ENCODE results near the gene GAK. TPM values are rescaled to one million over a fixed set of nuclear protein-coding genes. Genes with fewer than 3 reads are reported as not detected.

GAK gene
- total and polyA plus RNA-seq, 4 donors = 27.4 to 69.7 (median 47.0) TPM

- no peak for DNase-seq (ENCODE audit: low spot score)
- 94% methylated on average over 26 of the region's 26 CpGs for WGBS
- Histone ChIP-seq H3K27ac (ENCODE audit: low read depth in 1 of 2, low read length in 2 of 2) (no peak overlapping the region), H3K4me1 (ENCODE audit: control insufficient read depth in 4 of 4, insufficient read depth in 4 of 4, low read length in 3 of 4) (no peaks in the 10 kb centered on the region), H3K4me3 (ENCODE audit: low read depth in 1 of 3, low read length in 3 of 3) (no peak overlapping the region), H3K9ac (ENCODE audit: low read depth in 1 of 2, low read length in 2 of 2) (no peak overlapping the region), H3K9me3 (ENCODE audit: control insufficient read depth in 4 of 4, low read length in 3 of 4) (no peaks in the 10 kb centered on the region), H3K36me3 (ENCODE audit: control insufficient read depth in 4 of 4, insufficient read depth in 3 of 4, low read depth in 1 of 4, low read length in 3 of 4) (peaks cover 12 to 87% (median 36%) of the 10 kb centered on the region in 4 donors), H3K27me3 (ENCODE audit: control insufficient read depth in 4 of 4, insufficient read depth in 4 of 4, low read length in 3 of 4) (no peaks in the 10 kb centered on the region)
- TF ChIP-seq ZBTB33 (IDR thresholded peaks at IDR 0.05) (no peak), HNF4G (IDR thresholded peaks at IDR 0.05) (no peak), FOXA2 (IDR thresholded peaks at IDR 0.05) (no peak), RXRA (IDR thresholded peaks at IDR 0.05) (no peak), TAF1 (conservative IDR thresholded peaks at IDR 0.05) (no peak), REST (IDR thresholded peaks at IDR 0.05) (no peak), NR2F2 (IDR thresholded peaks at IDR 0.05) (no peak), SP1 (IDR thresholded peaks at IDR 0.05) (no peak), YY1 (IDR thresholded peaks at IDR 0.05) (no peak), MAX (IDR thresholded peaks at IDR 0.05) (no peak), JUND (IDR thresholded peaks at IDR 0.05) (no peak), RAD21 (IDR thresholded peaks at IDR 0.05) (no peak), HNF4A (conservative IDR thresholded peaks at IDR 0.05) (no peak)
Measured at GRCh38 chr4:883377-884095, 48.6 kb downstream of the GAK start.

- Histone ChIP-seq H3K4me1 (ENCODE audit: control insufficient read depth in 4 of 4, insufficient read depth in 4 of 4, low read length in 3 of 4) (no peaks in the 10 kb centered on the region), H3K9me3 (ENCODE audit: control insufficient read depth in 4 of 4, low read length in 3 of 4) (no peaks in the 10 kb centered on the region), H3K27me3 (ENCODE audit: control insufficient read depth in 4 of 4, insufficient read depth in 4 of 4, low read length in 3 of 4) (no peaks in the 10 kb centered on the region), H3K9ac (ENCODE audit: low read depth in 1 of 2, low read length in 2 of 2) (no peak overlapping the region), H3K27ac (ENCODE audit: low read depth in 1 of 2, low read length in 2 of 2) (no peak overlapping the region), H3K4me3 (ENCODE audit: low read depth in 1 of 3, low read length in 3 of 3) (no peak overlapping the region), H3K36me3 (ENCODE audit: control insufficient read depth in 4 of 4, insufficient read depth in 3 of 4, low read depth in 1 of 4, low read length in 3 of 4) (peaks cover 16 to 87% (median 33%) of the 10 kb centered on the region in 4 donors)
- 99% methylated on average over 22 of the region's 22 CpGs for whole genome bisulfite sequencing
- TF ChIP-seq FOXA2 (IDR thresholded peaks at IDR 0.05) (no peak), ATF3 (IDR thresholded peaks at IDR 0.05) (no peak), JUND (IDR thresholded peaks at IDR 0.05) (no peak), ZBTB33 (IDR thresholded peaks at IDR 0.05) (no peak), HNF4A (conservative IDR thresholded peaks at IDR 0.05) (no peak), EGR1 (IDR thresholded peaks at IDR 0.05; ENCODE audit: low read depth in 2 of 2) (no peak), FOXA1 (IDR thresholded peaks at IDR 0.05) (no peak), SP1 (IDR thresholded peaks at IDR 0.05) (no peak), YY1 (IDR thresholded peaks at IDR 0.05) (no peak), CTCF (IDR thresholded peaks at IDR 0.05; ENCODE audit: low read depth, low read length, missing input control) (no peak), TAF1 (conservative IDR thresholded peaks at IDR 0.05) (no peak), RAD21 (IDR thresholded peaks at IDR 0.05) (no peak), RXRA (IDR thresholded peaks at IDR 0.05) (no peak)
- DNase-seq (ENCODE audit: low spot score) = no peak
Measured at GRCh38 chr4:882646-883045, 49.5 kb downstream of the GAK start.
